H1 (cell line): ENCODE results near the gene ZRANB1.

Experiments used
- EZH2 ChIP-seq: fragments of 200-600 bp; sonication (generic); IDR thresholded peaks from 2 replicates; pipeline ENCODE4 v1.7.1; 2012; ENCODE audit warnings: low read depth, mild to moderate bottlenecking, moderate library complexity, low read length, inconsistent platforms; ENCODE audit not compliant: severe bottlenecking
- GABPA ChIP-seq: IDR thresholded peaks from 2 replicates; pipeline ENCODE4 v1.6.1; 2011; ENCODE audit warnings: mild to moderate bottlenecking, low read length, moderate library complexity, borderline replicate concordance; ENCODE audit not compliant: insufficient read depth
- HDAC6 ChIP-seq: IDR thresholded peaks from one replicate; pipeline ENCODE4 v1.7.1; 2012; ENCODE audit warnings: low read depth, mild to moderate bottlenecking, inconsistent platforms, low read length, moderate library complexity
- SP1 ChIP-seq: IDR thresholded peaks from 2 replicates; pipeline ENCODE4 v1.6.1; 2011; ENCODE audit warnings: low read depth, low read length
- YY1 ChIP-seq: IDR thresholded peaks from 2 replicates; pipeline ENCODE4 v1.6.1; 2011; ENCODE audit warnings: low read depth, mild to moderate bottlenecking, low read length
- TF ChIP-seq, protein P1 (sequence below), 3 experiments: IDR thresholded peaks; 1 replicate in 2 of 3; 2 replicates in 1 of 3; pipeline versions ENCODE4 v1.5.1 to v1.6.1; 2011; ENCODE audit warnings: low read length in 3 of 3, mild to moderate bottlenecking in 3 of 3, inconsistent platforms in 2 of 3, low read depth in 1 of 3, moderate library complexity in 1 of 3; ENCODE audit not compliant: insufficient read depth in 1 of 3; ENCODE audit errors: control extremely low read depth in 1 of 3
- TF ChIP-seq, protein P2 (sequence below): IDR thresholded peaks from 2 replicates; pipeline ENCODE4 v1.6.1; 2012; ENCODE audit warnings: low read length, inconsistent platforms

DNA sequence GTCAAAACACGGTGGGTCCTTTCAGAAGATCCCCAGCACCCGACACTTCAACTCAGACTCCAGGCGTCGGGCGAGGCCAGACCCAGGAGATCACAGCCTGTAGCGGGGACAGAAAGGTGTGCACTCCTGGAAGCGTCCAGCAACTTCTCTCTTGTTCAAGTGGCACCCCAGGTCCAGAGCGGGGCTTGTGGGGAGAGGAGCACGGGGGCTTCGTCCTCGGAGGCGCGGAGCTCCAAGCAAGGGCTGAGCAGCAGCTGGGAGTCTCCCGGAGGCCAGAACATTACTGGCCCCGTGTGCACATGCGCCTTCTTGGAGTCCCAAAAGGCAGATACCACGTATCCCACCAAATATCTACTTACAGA, 54.9 kb downstream of the ZRANB1 start:
- no peak for TF ChIP-seq EZH2
- TF ChIP-seq SP1 = no peak
- TF ChIP-seq GABPA = no peak
- no peak for TF ChIP-seq YY1
- TF ChIP-seq, protein P1, sequence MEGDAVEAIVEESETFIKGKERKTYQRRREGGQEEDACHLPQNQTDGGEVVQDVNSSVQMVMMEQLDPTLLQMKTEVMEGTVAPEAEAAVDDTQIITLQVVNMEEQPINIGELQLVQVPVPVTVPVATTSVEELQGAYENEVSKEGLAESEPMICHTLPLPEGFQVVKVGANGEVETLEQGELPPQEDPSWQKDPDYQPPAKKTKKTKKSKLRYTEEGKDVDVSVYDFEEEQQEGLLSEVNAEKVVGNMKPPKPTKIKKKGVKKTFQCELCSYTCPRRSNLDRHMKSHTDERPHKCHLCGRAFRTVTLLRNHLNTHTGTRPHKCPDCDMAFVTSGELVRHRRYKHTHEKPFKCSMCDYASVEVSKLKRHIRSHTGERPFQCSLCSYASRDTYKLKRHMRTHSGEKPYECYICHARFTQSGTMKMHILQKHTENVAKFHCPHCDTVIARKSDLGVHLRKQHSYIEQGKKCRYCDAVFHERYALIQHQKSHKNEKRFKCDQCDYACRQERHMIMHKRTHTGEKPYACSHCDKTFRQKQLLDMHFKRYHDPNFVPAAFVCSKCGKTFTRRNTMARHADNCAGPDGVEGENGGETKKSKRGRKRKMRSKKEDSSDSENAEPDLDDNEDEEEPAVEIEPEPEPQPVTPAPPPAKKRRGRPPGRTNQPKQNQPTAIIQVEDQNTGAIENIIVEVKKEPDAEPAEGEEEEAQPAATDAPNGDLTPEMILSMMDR (IDR thresholded peaks at IDR 0.05; ENCODE audit: control extremely low read depth in 1 of 3, insufficient read depth in 1 of 3, low read depth in 1 of 3, low read length in 3 of 3) = no peak
- TF ChIP-seq, protein P2, sequence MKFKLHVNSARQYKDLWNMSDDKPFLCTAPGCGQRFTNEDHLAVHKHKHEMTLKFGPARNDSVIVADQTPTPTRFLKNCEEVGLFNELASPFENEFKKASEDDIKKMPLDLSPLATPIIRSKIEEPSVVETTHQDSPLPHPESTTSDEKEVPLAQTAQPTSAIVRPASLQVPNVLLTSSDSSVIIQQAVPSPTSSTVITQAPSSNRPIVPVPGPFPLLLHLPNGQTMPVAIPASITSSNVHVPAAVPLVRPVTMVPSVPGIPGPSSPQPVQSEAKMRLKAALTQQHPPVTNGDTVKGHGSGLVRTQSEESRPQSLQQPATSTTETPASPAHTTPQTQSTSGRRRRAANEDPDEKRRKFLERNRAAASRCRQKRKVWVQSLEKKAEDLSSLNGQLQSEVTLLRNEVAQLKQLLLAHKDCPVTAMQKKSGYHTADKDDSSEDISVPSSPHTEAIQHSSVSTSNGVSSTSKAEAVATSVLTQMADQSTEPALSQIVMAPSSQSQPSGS = no peak
- no peak for TF ChIP-seq HDAC6
